ENCODE data around the gene RHOA.

DNA sequence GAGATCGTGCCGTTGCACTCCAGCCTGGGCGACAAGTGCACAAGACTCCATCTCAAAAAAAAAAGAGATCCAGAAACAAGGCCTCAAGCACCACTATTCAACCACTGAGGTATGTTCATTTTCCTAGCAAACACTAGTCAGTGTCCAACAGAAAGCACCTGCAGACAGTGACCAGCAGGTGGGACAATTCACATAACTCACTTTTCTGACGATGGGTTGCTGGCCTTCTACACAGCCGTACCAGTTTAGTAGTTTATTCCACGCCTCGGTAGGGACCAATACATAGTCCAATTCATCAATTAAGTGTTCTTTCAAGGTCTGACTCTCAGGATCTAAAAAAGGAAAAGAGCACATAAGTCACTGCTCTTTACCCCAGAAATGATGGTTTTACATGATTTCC, 84.3 kb downstream of the RHOA start:
- no peak for TF ChIP-seq EZH2phosphoT487 (IDR thresholded peaks at IDR 0.05; ENCODE audit: borderline replicate concordance, low read length)
- TF ChIP-seq, protein P1, sequence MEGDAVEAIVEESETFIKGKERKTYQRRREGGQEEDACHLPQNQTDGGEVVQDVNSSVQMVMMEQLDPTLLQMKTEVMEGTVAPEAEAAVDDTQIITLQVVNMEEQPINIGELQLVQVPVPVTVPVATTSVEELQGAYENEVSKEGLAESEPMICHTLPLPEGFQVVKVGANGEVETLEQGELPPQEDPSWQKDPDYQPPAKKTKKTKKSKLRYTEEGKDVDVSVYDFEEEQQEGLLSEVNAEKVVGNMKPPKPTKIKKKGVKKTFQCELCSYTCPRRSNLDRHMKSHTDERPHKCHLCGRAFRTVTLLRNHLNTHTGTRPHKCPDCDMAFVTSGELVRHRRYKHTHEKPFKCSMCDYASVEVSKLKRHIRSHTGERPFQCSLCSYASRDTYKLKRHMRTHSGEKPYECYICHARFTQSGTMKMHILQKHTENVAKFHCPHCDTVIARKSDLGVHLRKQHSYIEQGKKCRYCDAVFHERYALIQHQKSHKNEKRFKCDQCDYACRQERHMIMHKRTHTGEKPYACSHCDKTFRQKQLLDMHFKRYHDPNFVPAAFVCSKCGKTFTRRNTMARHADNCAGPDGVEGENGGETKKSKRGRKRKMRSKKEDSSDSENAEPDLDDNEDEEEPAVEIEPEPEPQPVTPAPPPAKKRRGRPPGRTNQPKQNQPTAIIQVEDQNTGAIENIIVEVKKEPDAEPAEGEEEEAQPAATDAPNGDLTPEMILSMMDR (conservative IDR thresholded peaks at IDR 0.05; ENCODE audit: low read depth, low read length) = peak; percentile 70

Measured in PC-3 (cell line).